GM10266 (cell line): ENCODE measurements around the gene PLK5.

ENCODE experiments used
- DNase-seq: peaks from one replicate; pipeline ENCODE4 v3.0.0; 2012; ENCODE audit errors: extremely low spot score
- CTCF ChIP-seq: IDR thresholded peaks from 2 replicates; pipeline ENCODE4 v1.5.1; 2012; ENCODE audit warnings: mild to moderate bottlenecking, low read depth; ENCODE audit not compliant: control insufficient read depth, insufficient read depth; ENCODE audit errors: missing control alignments

The PLK5 gene

DNA sequence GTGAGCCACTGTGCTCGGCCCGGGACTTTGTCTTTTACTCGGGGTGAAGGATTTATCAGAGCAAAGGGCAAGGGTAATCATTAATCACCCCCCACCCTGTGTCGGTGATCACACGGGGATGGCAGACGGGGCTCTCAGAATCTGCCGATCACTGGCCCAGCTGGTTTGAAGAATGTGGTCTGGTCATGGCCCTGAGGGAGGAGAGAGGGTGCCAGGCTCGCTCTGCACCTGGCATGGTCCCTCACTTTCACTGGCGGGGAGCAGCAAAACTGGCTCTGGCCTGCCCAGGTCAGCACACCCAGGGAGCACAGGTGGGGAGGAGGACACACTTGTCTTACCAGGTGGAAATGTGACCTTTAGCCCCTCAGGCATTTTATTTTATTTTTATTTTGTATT is 22.7 kb upstream of the PLK5 start:
- no peak for DNase-seq
- TF ChIP-seq CTCF: no peak

- no peak for TF ChIP-seq CTCF
Measured at GRCh38 chr19:1502433-1503088, 21.3 kb upstream of the PLK5 start.

GRCh38 chr19:1503089-1503924 is 20.6 kb upstream of the PLK5 start:
- peak; percentile 77 for DNase-seq
- TF ChIP-seq CTCF: peak; percentile 80

More at GRCh38 chr19:1502433-1503088, 21.3 kb upstream of the PLK5 start:
- no peak for DNase-seq

DNA sequence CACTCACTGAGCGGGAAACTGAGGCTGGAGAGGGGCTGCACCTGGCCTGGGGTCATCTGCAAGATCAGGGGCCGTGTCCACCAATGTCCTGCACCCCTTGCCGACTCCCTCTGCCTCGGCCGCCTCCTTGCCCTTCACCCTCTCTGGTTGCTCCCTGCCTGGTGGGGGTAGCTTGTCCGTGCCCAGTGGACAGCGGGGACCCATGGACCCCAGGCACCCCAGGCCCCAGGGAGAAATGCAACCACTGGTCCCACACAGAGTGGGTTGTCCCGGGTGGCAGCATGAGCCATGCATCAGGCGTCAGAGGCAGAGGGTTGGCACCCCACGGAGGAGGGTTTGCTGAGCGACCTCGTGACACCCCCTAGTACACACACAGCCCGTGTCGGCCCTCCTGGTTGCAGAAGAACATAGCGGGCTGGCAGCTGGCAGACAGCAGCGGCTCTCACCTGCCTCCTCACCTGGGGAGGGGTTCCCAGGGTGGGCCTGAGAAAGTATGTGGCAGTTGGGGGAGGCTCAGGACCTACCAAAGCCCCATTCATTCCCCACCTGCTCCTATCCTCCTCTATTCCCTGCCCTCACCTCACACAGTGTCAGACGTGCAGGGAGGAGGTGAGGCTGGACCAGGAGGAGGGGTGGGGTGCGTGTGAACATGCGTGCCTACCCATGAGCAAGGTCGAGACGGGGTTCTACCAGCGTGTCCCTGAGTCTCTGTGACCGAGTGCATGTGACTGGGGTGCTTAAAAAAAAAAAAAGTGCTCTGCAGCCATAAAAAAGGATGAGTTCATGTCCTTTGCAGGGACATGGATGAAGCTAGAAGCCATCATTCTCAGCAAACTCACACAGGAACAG is 19.7 kb upstream of the PLK5 start:
- TF ChIP-seq CTCF: no peak
- DNase-seq: no peak

- DNase-seq: no peak
- no peak for TF ChIP-seq CTCF
Measured at GRCh38 chr19:1505012-1505411, 18.9 kb upstream of the PLK5 start.

DNA sequence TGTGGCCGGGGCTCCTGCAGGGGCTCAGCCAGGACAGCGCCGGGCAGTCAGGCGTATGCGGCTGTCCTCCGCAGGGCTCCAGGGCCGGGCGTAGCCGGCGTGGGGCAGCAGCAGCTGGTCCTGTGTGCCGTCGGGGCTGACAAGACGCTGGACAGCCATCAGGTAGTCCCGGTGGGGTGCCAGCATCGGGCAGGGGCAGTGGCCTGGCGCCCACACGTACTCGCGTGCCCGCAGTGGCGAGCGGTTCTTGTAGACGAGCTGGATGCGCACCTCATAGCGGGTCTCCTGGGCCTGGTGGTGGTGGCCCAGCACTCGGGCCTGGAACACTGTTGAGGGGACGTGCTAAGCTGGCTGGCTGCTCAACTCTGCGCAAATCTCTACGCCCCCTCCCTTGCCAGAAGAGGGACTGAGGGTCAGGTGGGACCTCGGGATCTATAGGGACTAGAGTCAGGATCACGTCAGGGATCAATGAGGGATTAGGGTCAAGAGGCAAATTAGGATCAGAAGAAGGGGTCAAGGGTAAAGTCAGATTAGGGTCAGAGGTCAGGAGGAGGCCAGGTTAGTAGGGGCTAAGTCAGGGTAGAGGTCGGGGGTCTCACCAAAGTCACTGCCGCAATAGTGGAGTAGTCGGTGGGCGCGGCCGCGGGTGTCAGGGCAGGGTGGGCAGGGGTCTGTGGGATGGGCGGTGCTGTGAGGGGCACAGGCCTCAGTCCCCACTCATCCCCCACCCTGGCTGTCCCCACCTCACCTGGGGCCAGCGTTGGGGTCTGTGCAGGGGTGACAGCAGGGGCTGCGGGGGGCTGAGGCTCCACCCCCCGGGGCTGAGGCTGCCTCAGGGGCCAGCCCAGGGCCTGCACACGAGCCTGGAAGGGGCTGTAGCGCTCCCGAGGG is 17.6 kb upstream of the PLK5 start:
- no peak for TF ChIP-seq CTCF
- no peak for DNase-seq
